ENCODE data around the gene COMMD9.
A peak's percentile ranks its signal among the peaks of the same experiment; 100 is the strongest.

Gene COMMD9

DNA sequence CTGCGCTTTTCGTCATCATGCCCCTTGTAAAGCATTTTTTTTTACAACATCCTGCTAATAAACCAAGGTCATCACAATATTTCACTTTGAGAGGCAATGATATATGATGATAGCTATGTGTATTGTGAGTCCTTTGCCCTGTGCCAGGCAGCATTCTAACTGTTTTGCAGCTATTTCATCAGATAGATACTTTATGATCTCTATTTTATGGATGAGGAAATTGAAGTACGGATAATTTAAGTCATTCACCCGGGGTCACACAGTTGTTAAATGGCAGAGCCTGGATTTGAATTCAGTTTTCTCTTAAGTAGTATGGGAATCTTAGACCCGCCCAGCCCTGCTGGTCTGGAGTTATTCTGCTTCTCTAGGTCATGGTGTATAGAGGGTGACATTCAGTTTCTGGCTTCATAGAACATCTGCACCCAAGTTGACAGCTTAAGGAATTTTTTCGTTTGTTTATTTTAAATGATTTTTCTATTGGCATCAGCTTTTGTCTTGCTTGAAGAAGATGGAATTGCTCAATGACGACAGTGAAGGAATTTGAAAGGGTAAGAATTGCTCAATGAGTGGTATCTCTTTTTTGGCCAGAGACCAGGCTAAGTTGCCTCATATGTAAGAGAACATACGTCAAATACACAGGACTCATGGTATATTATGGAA is 7.8 kb upstream of the COMMD9 start:
- DNase-seq (ENCODE audit: low read depth in 2 of 2), result no peak

- no peak for DNase-seq (ENCODE audit: low read depth in 2 of 2)
Measured at GRCh38 chr11:36295926-36296325, 6.7 kb upstream of the COMMD9 start, which contains the start of gene PRR5L. PRR5L (plus strand) TSS chr11:36296288; CDS start chr11:36401122, 104,834 bp downstream.

DNA sequence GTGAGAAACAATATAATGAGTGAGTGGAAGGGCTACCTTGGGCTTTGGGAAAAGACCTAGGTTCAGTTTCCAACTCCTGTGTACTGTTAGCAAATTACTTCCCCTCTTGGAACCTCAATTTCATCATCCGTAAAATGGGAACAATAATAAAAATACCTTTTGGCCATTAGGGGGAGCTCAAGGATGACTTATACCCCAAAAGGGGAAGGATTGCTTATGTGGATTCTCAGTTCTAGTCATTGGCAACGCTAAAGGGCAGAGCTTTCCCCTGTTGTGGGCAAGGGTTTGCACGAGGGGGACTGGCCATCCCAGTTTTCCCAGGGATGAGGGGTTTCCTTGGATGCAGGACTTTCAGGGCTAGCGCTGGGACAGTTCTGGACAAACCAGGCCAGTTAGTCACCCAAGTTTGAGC is 3.1 kb upstream of the COMMD9 start:
- no peak for DNase-seq (ENCODE audit: low read depth in 2 of 2)

DNA sequence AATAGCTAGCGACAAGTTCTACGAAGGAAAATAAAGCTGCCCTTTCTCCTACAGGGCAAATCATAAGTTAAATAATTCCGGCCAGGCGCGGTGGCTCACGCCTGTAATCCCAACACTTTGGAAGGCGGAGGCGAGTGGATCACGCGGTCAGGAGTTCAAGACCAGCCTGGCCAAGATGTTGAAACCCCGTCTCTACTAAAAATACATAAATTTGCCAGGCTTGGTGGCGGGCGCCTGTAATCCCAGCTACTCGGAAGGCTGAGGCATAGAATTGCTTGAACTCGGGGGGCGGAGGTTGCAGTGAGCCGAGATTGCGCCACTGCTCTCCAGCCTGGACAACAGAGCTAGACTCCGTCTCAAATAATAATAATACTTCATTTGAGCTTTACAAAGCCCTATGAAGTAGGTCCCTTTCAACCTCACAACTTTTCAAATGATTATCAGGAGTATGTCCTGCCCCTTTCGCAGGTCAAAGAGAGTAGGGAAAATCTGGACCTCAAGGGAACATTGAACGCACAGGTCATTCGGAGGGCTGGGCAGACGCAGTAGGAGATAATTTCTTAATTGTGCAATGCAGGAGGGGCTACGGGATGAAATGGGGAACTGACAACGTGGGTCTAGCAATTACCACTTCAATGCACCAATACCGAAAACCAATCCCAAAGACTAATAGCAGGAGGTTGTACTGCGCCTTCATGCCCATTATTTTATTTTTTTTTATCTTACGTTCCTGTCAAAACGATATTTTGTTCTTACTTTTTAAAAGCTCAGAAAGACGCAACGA is 590 bp downstream of the COMMD9 start:
- DNase-seq (ENCODE audit: low read depth in 2 of 2), result no peak

DNA sequence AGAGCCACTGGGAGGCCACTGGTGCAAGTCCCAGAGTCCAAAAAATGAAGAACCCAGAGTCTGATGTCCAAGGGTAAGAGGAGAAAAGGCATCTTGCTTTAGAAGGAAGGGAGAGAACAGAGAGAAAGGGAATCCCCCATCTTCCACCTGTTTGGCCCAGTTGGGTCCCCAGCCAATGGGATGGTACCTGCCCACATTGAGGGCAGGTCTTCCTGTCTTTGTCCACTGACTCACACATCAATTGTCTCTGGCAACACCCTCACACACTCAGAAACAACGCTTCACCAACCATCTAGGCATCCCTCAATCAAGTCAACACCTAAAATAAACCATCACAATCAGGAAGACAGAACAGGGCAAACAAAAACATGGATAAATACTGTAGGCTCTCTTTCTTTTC is 6.3 kb downstream of the COMMD9 start:
- DNase-seq (ENCODE audit: low read depth in 2 of 2), result no peak

DNA sequence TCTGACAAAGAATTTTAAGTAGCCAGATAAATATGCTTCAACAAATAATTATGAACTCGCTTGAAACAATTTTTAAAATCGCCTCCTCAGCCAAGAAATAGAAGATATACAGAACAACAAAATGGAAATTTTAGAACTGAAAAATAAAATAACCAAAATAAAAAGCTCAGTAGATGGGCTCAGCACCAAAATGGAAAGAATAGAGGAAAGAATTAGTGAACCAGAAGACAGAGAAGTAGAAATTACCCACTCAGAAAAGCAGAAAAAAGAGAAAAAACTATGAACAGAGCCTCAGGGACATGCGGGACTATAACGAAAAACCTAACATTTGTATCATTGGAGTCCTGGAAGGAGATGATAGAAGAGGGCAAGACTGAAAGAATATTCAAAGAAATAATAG is 7.4 kb downstream of the COMMD9 start:
- DNase-seq (ENCODE audit: low read depth in 2 of 2), result no peak

- no peak for DNase-seq (ENCODE audit: low read depth in 2 of 2)
Measured at GRCh38 chr11:36280531-36280930, 8.7 kb downstream of the COMMD9 start.

GRCh38 chr11:36278531-36279282 is 10.5 kb downstream of the COMMD9 start:
- no peak for DNase-seq (ENCODE audit: low read depth in 2 of 2)

GRCh38 chr11:36274414-36274813 is 14.8 kb downstream of the COMMD9 start:
- no peak for DNase-seq (ENCODE audit: low read depth in 2 of 2)

DNA sequence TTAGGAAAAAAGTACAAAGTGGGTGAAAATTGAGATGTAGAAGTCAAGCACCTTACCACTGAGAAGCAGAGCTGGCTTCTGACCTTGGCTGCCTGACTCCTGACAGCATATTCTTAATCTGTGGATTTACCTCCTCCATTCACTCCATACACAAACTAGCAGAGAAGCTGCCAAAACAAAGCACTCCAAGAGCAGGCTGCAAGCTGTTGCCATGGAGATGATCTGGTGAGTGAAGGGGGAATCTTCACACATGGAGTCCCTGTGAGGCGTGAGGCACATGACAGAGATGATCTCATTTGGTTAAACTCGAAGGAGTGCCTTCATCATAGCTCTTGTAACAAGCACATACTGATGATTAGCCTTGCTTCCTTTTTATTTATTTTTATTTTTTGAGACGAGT is 16.1 kb downstream of the COMMD9 start:
- no peak for DNase-seq (ENCODE audit: low read depth in 2 of 2)

DNA sequence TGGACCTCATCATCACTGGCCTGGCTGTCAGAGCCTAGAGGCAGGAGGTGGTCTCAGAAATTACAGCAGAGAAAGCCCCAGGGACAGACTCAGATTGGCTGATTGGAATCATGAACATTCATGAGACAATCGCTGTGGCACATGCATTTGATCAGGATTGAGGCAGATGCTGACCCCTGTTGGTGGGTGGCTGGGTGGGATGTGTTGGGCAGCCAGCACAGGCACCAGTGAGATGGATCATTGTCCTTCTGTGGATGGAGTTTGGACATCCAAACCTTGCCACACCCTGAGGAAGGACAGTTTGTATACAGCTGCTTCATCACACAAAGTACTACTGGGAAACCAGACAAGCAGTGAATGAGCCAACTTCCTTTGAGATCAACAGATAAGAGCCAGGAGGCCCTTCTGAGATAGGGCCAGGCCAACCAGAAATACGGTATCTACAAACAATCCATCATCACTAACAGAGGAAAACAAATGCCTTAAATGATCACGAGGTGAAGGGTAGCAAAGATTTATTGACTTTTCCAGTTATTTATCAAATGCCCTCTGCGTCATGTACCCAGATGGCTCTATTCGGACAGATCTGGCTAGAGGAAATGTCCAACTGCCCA is 17.3 kb downstream of the COMMD9 start:
- DNase-seq (ENCODE audit: low read depth in 2 of 2), result no peak

- no peak for DNase-seq (ENCODE audit: low read depth in 2 of 2)
Measured at GRCh38 chr11:36270701-36271100, 18.5 kb downstream of the COMMD9 start.

DNA sequence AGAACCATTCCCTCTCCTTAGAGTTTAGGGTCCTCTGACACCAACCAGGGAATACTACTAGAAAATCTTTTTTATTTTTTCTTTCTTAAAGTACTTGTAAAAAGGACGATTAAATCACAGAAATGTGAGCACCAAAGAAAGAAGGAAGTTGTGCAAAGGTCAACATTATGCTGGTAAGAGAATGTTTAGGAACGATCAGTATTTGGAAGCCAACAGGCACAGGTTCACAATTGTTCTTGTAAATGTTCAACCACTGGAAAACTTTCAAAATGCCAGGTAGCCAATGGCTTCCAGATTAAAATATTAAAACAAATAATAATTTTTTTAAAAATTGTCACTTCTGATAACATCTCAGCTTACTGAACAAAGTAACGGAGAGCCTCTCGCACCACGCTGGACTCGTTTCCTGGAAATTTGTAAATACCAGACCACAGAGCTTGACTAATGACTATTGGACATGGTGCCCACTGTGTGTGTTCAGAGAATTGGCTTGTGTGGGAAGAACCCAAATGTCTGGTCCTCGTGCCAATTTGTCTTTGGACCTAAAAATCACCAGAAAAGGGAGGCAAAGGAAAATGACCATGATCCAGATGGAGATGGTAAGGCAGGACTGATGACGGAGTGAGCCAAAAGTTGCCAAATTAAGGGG is 20.8 kb downstream of the COMMD9 start:
- DNase-seq (ENCODE audit: low read depth in 2 of 2), result no peak

DNA sequence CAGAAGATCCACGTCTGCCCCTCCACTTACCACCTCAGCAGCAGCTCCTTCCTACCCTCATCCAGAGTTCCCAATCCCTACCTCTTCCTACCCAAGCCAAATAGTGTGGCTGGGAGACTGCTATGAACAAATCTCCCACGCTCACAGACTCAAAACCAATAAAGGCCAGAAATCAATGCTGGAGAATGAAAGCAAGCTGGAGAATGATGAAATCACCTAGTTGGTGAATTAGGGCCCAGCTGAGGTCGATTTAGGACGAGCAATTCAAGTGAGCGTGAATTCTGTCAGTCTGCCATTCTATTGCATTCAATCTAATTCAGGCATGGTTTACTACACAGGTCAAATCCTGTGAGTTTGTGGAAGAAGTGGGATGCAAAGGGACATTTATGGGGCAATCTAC is 22.5 kb downstream of the COMMD9 start:
- no peak for DNase-seq (ENCODE audit: low read depth in 2 of 2)

GRCh38 chr11:36265793-36266628 is 23.2 kb downstream of the COMMD9 start:
- DNase-seq (ENCODE audit: low read depth in 2 of 2), result peak; percentile 14 to 35

- DNase-seq (ENCODE audit: low read depth in 2 of 2), result no peak
Measured at GRCh38 chr11:36264973-36265344, 24.3 kb downstream of the COMMD9 start.

DNA sequence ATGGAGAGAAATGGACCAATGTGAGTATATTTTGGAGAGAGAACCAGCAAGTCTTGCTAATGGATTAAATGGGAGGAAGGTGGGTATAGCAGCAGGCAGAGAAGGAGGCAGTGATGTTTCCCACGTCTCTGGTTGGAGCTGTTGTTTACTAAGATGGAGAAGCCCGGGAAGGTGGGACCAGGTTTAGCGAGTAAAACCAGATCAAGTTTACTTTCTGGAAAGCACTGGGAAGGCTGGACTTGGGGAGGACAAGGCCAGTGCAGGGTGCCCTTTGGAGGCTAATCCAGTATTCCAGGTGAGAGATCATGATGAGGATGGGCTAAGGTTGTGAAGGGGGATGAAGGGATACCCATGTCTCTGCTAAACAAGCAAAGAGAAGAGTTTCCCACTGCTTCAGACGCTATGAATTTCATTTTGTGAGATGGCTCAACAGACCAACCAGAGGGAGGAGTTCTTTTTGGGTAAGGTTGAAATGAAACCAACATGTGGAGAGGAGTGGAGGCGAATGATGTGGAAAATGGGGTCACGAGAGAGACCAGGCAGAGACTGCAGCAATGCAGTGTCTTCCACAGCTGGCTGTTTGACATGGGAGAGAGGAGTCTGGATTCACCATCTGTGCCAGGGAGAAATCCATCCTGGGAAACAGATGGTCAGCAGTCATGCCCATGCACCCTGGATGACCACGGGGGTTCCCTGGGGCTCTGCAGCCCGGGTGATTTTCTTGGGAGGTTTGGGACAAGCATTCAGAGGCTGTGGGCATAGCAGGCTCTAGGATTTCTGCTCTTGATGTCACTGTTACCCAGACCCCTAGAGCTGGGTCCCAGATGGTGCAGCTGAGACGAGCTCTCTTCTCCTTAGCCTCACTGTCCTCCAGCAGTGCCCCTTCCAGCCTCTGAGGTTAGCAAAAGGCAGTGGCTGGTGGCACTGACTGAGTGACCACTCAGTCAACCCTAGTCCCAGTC is 24.9 kb downstream of the COMMD9 start:
- no peak for DNase-seq (ENCODE audit: low read depth in 2 of 2)

DNA sequence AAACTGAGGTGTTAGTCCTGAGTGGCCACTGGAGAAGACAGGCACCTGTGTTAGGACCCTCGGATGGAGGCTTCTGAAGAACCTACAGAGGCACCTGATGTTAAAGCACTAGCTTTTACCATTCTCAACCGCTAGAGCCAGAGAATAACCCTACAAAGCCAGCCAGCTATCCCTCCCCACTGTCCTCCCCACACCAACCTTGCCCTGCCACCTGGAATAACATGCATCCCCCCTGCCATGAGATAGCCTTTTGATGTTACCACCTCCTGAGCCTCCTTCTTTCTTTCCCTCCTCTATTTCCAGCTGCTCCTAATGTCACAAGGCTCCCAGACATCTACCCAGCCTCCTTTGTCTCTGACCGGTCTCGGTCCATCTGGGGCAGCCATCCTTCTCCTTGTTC is 28.1 kb downstream of the COMMD9 start:
- no peak for DNase-seq (ENCODE audit: low read depth in 2 of 2)

DNA sequence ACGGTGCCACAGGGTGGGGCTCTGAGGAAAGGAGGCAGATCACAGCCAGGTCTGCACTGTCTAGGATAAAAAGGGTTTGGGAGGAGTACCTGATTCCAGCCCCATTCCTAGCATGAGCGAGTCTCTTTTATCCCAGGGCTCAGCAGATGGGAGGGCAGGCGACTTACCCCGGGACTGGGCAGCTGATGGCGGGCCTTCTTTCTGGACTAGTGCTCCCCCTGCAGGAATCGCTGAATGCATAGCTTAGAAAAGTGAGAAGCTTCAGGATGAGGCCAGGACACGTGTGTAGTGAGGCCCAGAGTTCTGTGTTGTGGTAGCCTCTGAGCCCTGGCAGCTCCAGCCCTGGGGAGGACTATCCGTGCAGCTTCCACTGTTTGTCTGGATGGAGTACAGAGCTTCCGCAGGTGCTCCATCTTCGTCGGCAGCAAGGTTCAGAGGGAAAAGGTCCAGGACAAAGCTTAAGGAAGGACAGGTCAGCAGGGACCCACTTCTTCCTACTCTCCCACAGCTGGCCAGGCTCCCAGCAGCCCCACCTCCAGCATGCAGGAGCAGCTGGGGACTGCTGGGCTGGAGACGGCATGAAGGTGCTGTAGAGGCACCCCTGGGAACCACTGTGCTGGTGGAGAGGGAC is 30.4 kb downstream of the COMMD9 start:
- DNase-seq (ENCODE audit: low read depth in 2 of 2), result peak in 1 of 2 donors; percentile 13

Data from stimulated activated CD8-positive, alpha-beta memory T cell treated with anti-CD3 and anti-CD28 coated beads, Interleukin-15, amount 100 ng/mL, for 48 hours (primary cell).